GM18951 (cell line): ENCODE data around the gene MEOX2.

Source experiments
- POLR2A ChIP-seq: IDR thresholded peaks from 4 replicates; pipeline ENCODE4 v1.6.1; 2011; ENCODE audit warnings: mild to moderate bottlenecking; ENCODE audit not compliant: insufficient read length, insufficient read depth; ENCODE audit errors: extremely low read depth
- in situ Hi-C: fragments of 300-500 bp; cut with MboI; formaldehyde crosslinking; loops from one replicate; pipeline ENCODE4 v1.12.0; 2022; ENCODE audit warnings: low sequenced_read_pairs, mixed read lengths, inconsistent platforms; ENCODE audit not compliant: unreplicated experiment

MEOX2 gene

GRCh38 chr7:15687546-15688278, 1.2 kb upstream of the MEOX2 start:
- in situ Hi-C loops = no loop called here

GRCh38 chr7:15686957-15687545, 568 bp upstream of the MEOX2 start:
- in situ Hi-C loops = no loop called here
- no peak for TF ChIP-seq POLR2A

More at GRCh38 chr7:15687546-15688278, 1.2 kb upstream of the MEOX2 start:
- TF ChIP-seq POLR2A = no peak

GRCh38 chr7:15685358-15686294, 857 bp downstream of the MEOX2 start:
- in situ Hi-C loops = no loop called here
- no peak for TF ChIP-seq POLR2A

GRCh38 chr7:15684871-15685270, 1.6 kb downstream of the MEOX2 start:
- in situ Hi-C loops = no loop called here
- TF ChIP-seq POLR2A = no peak

GRCh38 chr7:15684111-15684800, 2.2 kb downstream of the MEOX2 start:
- TF ChIP-seq POLR2A = no peak
- in situ Hi-C loops = no loop called here

GRCh38 chr7:15682751-15683245, 3.7 kb downstream of the MEOX2 start:
- TF ChIP-seq POLR2A = no peak
- in situ Hi-C loops = no loop called here

GRCh38 chr7:15682111-15682510, 4.4 kb downstream of the MEOX2 start:
- TF ChIP-seq POLR2A = no peak
- in situ Hi-C loops = no loop called here

- in situ Hi-C loops = no loop called here
- TF ChIP-seq POLR2A = no peak
Observed at GRCh38 chr7:15681631-15682030, 4.9 kb downstream of the MEOX2 start.

GRCh38 chr7:15681186-15681585, 5.3 kb downstream of the MEOX2 start:
- TF ChIP-seq POLR2A = no peak
- in situ Hi-C loops = no loop called here

GRCh38 chr7:15680446-15680845, 6.0 kb downstream of the MEOX2 start:
- TF ChIP-seq POLR2A = no peak
- in situ Hi-C loops = no loop called here

GRCh38 chr7:15679306-15679705, 7.2 kb downstream of the MEOX2 start:
- in situ Hi-C loops = no loop called here
- TF ChIP-seq POLR2A = no peak

- TF ChIP-seq POLR2A = no peak
Observed at GRCh38 chr7:15678653-15679052, 7.8 kb downstream of the MEOX2 start.

GRCh38 chr7:15675379-15675778, 11.1 kb downstream of the MEOX2 start:
- TF ChIP-seq POLR2A = no peak
- in situ Hi-C loops = no loop called here

More at GRCh38 chr7:15678653-15679052, 7.8 kb downstream of the MEOX2 start:
- in situ Hi-C loops = no loop called here
